K562 (cell line): Measurements from ENCODE around the gene HDHD3. TPM values are rescaled to one million over a fixed set of nuclear protein-coding genes. Genes with fewer than 3 reads are reported as not detected.
A peak's percentile ranks its signal among the peaks of the same experiment; 100 is the strongest.

ENCODE experiments used
- AFF4 ChIP-seq: sonication (generic); formaldehyde crosslinking; IDR thresholded peaks from 2 replicates; pipeline ENCODE4 v1.8.0; 2023; ENCODE audit warnings: mild to moderate bottlenecking, missing genetic modification reagents
- ARHGAP35 ChIP-seq: fragments of 450-650 bp; IDR thresholded peaks from 2 replicates; pipeline ENCODE4 v1.6.1; 2018; ENCODE audit not compliant: partially characterized antibody
- ATF3 ChIP-seq, 2 experiments: fragments of 450-650 bp in 1 of 2; sonication (generic) in 1 of 2; formaldehyde crosslinking in 1 of 2; IDR thresholded peaks in 1 of 2; conservative IDR thresholded peaks in 1 of 2; 2 replicates each; pipeline versions ENCODE4 v1.6.1 to v1.8.1; 2016 to 2023; ENCODE audit warnings: mild to moderate bottlenecking in 2 of 2, moderate library complexity in 2 of 2, inconsistent platforms in 1 of 2, missing genetic modification reagents in 1 of 2
- CCAR2 ChIP-seq: fragments of 200-400 bp; formaldehyde crosslinking; IDR thresholded peaks from 2 replicates; pipeline ENCODE4 v1.6.1; 2017; ENCODE audit warnings: mild to moderate bottlenecking, low read depth, low read length
- CEBPZ ChIP-seq: fragments of 150-350 bp; IDR thresholded peaks from 2 replicates; pipeline ENCODE4 v1.6.1; 2014; ENCODE audit warnings: low read depth, mild to moderate bottlenecking, low read length, borderline replicate concordance
- FOXJ2 ChIP-seq: fragments of 200-800 bp; sonication (Bioruptor generic); IDR thresholded peaks from 2 replicates; pipeline ENCODE4 v1.6.1; 2016; ENCODE audit warnings: missing genetic modification characterization, missing compliant biosample characterization
- GABPA ChIP-seq: fragments of 200-800 bp; sonication (Bioruptor generic); conservative IDR thresholded peaks from 2 replicates; pipeline ENCODE4 v1.6.1; 2016; ENCODE audit warnings: low read depth, missing genetic modification characterization, missing compliant biosample characterization
- GATAD2A ChIP-seq: fragments of 450-650 bp; IDR thresholded peaks from 2 replicates; pipeline ENCODE4 v1.6.1; 2017
- LEF1 ChIP-seq: fragments of 450-650 bp; IDR thresholded peaks from 2 replicates; pipeline ENCODE4 v1.6.1; 2016; ENCODE audit warnings: mild to moderate bottlenecking
- POLR2AphosphoS5 ChIP-seq: IDR thresholded peaks from 2 replicates; pipeline ENCODE4 v1.6.1; 2011; ENCODE audit warnings: mild to moderate bottlenecking, low read depth, low read length, moderate library complexity; ENCODE audit not compliant: control insufficient read depth, insufficient read depth
- RBFOX2 ChIP-seq: fragments of 200-400 bp; formaldehyde crosslinking; IDR thresholded peaks from 2 replicates; pipeline ENCODE4 v1.6.1; 2017; ENCODE audit warnings: low read depth, mild to moderate bottlenecking, low read length, moderate library complexity
- STAT5B ChIP-seq: fragments of 250-450 bp; sonication (Bioruptor Pico); IDR thresholded peaks from 2 replicates; pipeline ENCODE4 v1.8.0; 2021; ENCODE audit warnings: mild to moderate bottlenecking, inconsistent platforms
- ZKSCAN3 ChIP-seq: fragments of 250-450 bp; sonication (Bioruptor Pico); IDR thresholded peaks from 2 replicates; pipeline ENCODE4 v1.4.0; 2020
- polyA plus RNA-seq, 8 experiments: library from polyadenylated mRNA; depleted of rRNA in 4 of 8; stranded (reverse) in 5 of 8; unstranded in 3 of 8; fragments of >200 nt; fragmentation: Nextera tagmentation in 2 of 8; fragmentation: Illumina TruSeq in 1 of 8; extraction: Ambion mirVana in 2 of 8; extraction: Trizol in 1 of 8; gene quantifications; 2 replicates each; pipeline versions ENCODE4 v1.2.1 to v1.2.3, GENCODE V29; 2011 to 2014; ENCODE audit warnings: inconsistent platforms in 1 of 8, missing spikeins in 1 of 8
- total RNA-seq, 7 experiments: library from RNA; depleted of rRNA in 6 of 7; stranded (reverse); fragments of >200 nt in 6 of 7; fragmentation: Illumina TruSeq in 2 of 7; extraction: Trizol in 2 of 7; gene quantifications; 2 replicates each; pipeline versions ENCODE4 v1.2.1 to v1.2.3, GENCODE V29; 2011 to 2021; ENCODE audit warnings: low replicate concordance in 1 of 7
- TF ChIP-seq, protein P1 (sequence below): sonication (generic); formaldehyde crosslinking; IDR thresholded peaks from 2 replicates; pipeline ENCODE4 v1.8.1; 2023; ENCODE audit warnings: mild to moderate bottlenecking, missing genetic modification reagents

Gene HDHD3
- total and polyA plus RNA-seq, 9 of the 15 experiments (the other 6 are each of a cell fraction or from before 2014, with no cell fraction given): 1.1 to 19.1 (median 10.9) TPM

DNA sequence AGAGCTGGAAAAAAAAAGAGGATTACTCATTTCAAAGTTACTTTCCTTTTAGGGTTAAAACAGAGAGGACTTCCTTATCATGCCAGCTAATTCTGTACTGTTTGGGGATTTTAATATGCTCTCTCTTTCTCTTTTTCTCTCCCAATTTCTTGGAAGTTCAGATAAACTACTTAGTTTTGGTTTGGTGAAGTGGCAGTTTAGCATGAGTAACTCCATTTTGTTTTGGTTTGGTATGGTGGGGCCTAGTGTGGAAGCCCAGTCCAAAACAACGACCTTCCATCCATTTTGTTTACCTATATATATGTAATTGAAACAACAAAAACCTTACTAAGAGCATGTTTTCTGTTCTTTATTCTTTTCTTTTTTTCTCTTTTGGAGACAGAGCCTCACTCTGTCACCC lies 31.1 kb downstream of the HDHD3 start (continued):
- no peak for TF ChIP-seq AFF4
- TF ChIP-seq, protein P1, sequence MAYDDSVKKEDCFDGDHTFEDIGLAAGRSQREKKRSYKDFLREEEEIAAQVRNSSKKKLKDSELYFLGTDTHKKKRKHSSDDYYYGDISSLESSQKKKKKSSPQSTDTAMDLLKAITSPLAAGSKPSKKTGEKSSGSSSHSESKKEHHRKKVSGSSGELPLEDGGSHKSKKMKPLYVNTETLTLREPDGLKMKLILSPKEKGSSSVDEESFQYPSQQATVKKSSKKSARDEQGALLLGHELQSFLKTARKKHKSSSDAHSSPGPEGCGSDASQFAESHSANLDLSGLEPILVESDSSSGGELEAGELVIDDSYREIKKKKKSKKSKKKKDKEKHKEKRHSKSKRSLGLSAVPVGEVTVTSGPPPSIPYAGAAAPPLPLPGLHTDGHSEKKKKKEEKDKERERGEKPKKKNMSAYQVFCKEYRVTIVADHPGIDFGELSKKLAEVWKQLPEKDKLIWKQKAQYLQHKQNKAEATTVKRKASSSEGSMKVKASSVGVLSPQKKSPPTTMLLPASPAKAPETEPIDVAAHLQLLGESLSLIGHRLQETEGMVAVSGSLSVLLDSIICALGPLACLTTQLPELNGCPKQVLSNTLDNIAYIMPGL: no peak
- no peak for TF ChIP-seq CEBPZ
- TF ChIP-seq ZKSCAN3 (CRISPR knock-in tag): 0 out of 2 replicates have a peak, but pooled peaks have one; percentile 39
- TF ChIP-seq LEF1: no peak
- TF ChIP-seq POLR2AphosphoS5: no peak
- TF ChIP-seq ARHGAP35: no peak
- peak; percentile 25; the same call in 1 of the 2 replicates for TF ChIP-seq GATAD2A
- TF ChIP-seq RBFOX2: no peak
- peak; percentile 46; the same call in 1 of the 2 replicates for TF ChIP-seq STAT5B (CRISPR knock-in tag)
- no peak for TF ChIP-seq ATF3 (IDR thresholded peaks at IDR 0.05)
- no peak for TF ChIP-seq ATF3 (CRISPR knock-in tag; conservative IDR thresholded peaks at IDR 0.05)
- 0 out of 2 replicates have a peak, but pooled peaks have one; percentile 19 for TF ChIP-seq GABPA (tag)
- TF ChIP-seq FOXJ2: no peak
- no peak for TF ChIP-seq CCAR2
